Testis (tissue), 3 donors: ENCODE results near the gene GDF9. TPM values are rescaled to one million over a fixed set of nuclear protein-coding genes. Genes with fewer than 3 reads are reported as not detected.

Experiments used
- DNase-seq: peaks from one replicate; pipeline ENCODE4 v3.0.0-alpha.2; 2019
- H3K27ac ChIP-seq, 2 donors: fragments of 200-600 bp; sonication (generic); one replicate each; pipeline ENCODE4 v1.5.1; 2019
- H3K27me3 ChIP-seq: fragments of 200-600 bp; sonication (generic); one replicate; pipeline ENCODE4 v1.5.1; 2019
- H3K36me3 ChIP-seq: fragments of 200-600 bp; sonication (generic); one replicate; pipeline ENCODE4 v1.5.1; 2017; ENCODE audit warnings: low read depth; ENCODE audit errors: missing control alignments
- H3K4me1 ChIP-seq: fragments of 200-600 bp; sonication (generic); one replicate; pipeline ENCODE4 v1.5.1; 2019
- H3K4me3 ChIP-seq, 2 donors: fragments of 200-600 bp; sonication (generic); one replicate each; pipeline ENCODE4 v1.5.1; 2017 to 2019
- H3K9me3 ChIP-seq: fragments of 200-600 bp; sonication (generic); one replicate; pipeline ENCODE4 v1.5.1; 2017
- POLR2A ChIP-seq: fragments of 450-650 bp; IDR thresholded peaks from one replicate; pipeline ENCODE4 v1.6.1; 2017; ENCODE audit warnings: antibody characterized with exemption, mild to moderate bottlenecking, moderate library complexity
- WGBS, 2 donors: methylation state at CpG; one replicate each; pipeline ENCODE4 v1.1.5; 2018; 5-methylcytosine and 5-hydroxymethylcytosine counted together
- intact Hi-C: fragments of 100-400 bp; cut with DNase I; formaldehyde crosslinking; loops from one replicate; pipeline ENCODE4 v1.15.1; 2023; ENCODE audit warnings: low total_unique reads
- polyA plus RNA-seq: library from polyadenylated mRNA; stranded (reverse); fragments of 350-450 nt; fragmentation: Illumina TruSeq; extraction: RNeasy Lipid Tissue Mini Kit (QIAGEN cat#74804); gene quantifications from one replicate; pipeline ENCODE4 v1.2.3, GENCODE V29; 2014; ENCODE audit warnings: low read depth, low replicate concordance; ENCODE audit not compliant: insufficient read depth
- total RNA-seq, 2 donors: library from RNA; depleted of rRNA; stranded (reverse); fragments of >200 nt; gene quantifications; one replicate each; pipeline ENCODE4 v1.2.3, GENCODE V29; 2016
- TF ChIP-seq, protein P1 (sequence below), 3 experiments: fragments of 450-650 bp in 2 of 3; fragments of 200-600 bp in 1 of 3; sonication (generic) in 1 of 3; IDR thresholded peaks; one replicate each; pipeline ENCODE4 v1.5.1; 2016 to 2019; ENCODE audit warnings: antibody characterized with exemption in 3 of 3, mild to moderate bottlenecking in 2 of 3, moderate library complexity in 1 of 3

GDF9 gene
- total and polyA plus RNA-seq, 3 donors from 2014 or later = 5.7 to 14.2 (median 13.5) TPM

GRCh38 chr5:132905938-132906337 lies 39.7 kb upstream of the GDF9 start:
- no peak for DNase-seq
- intact Hi-C loops = no loop called here
- Histone ChIP-seq H3K27ac (no peak overlapping the region), H3K4me1 (no peaks in the 10 kb centered on the region), H3K9me3 (no peaks in the 10 kb centered on the region), H3K27me3 (no peaks in the 10 kb centered on the region), H3K36me3 (no peaks in the 10 kb centered on the region), H3K4me3 (no peak overlapping the region)
- WGBS, 2 donors = 75 to 76% methylated on average over 2 of the region's 2 CpGs
- TF ChIP-seq POLR2A = no peak
- TF ChIP-seq, protein P1, sequence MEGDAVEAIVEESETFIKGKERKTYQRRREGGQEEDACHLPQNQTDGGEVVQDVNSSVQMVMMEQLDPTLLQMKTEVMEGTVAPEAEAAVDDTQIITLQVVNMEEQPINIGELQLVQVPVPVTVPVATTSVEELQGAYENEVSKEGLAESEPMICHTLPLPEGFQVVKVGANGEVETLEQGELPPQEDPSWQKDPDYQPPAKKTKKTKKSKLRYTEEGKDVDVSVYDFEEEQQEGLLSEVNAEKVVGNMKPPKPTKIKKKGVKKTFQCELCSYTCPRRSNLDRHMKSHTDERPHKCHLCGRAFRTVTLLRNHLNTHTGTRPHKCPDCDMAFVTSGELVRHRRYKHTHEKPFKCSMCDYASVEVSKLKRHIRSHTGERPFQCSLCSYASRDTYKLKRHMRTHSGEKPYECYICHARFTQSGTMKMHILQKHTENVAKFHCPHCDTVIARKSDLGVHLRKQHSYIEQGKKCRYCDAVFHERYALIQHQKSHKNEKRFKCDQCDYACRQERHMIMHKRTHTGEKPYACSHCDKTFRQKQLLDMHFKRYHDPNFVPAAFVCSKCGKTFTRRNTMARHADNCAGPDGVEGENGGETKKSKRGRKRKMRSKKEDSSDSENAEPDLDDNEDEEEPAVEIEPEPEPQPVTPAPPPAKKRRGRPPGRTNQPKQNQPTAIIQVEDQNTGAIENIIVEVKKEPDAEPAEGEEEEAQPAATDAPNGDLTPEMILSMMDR (IDR thresholded peaks at IDR 0.05) = peak in 1 of 3 experiments; percentile 10

GRCh38 chr5:132901730-132902129 lies 35.5 kb upstream of the GDF9 start:
- 94 to 100% methylated on average over 3 of the region's 3 CpGs for WGBS, 2 donors
- no peak for TF ChIP-seq POLR2A
- TF ChIP-seq, protein P1 (IDR thresholded peaks at IDR 0.05) = no peak
- Histone ChIP-seq H3K4me1 (no peaks in the 10 kb centered on the region), H3K9me3 (no peaks in the 10 kb centered on the region), H3K27ac (no peak overlapping the region), H3K36me3 (no peaks in the 10 kb centered on the region), H3K4me3 (no peak overlapping the region), H3K27me3 (no peaks in the 10 kb centered on the region)
- no peak for DNase-seq
- intact Hi-C loops = no loop called here

DNA sequence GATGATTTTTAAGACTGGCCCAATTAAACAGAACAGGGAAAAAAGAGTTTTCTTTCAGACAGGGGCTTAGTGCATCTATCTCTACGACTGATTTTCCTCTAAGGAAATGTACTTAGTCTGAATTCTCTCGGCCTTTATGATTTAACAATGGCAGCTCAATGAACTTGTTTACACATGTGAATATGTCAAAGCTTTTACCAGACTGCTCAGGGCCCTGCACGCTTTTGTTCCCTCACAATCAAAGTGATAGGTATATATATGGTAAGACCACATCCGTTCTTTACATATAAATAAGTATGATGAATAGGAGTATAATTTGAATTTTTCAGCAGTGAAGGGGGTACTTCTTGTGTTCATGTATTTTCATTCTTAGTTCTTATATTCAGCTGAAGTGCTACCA lies 34.8 kb upstream of the GDF9 start:
- DNase-seq = no peak
- no peak overlapping the region for H3K27ac ChIP-seq
- no peaks in the 10 kb centered on the region for H3K27me3 ChIP-seq
- no peak for TF ChIP-seq POLR2A
- no peaks in the 10 kb centered on the region for H3K4me1 ChIP-seq
- intact Hi-C loops = no loop called here
- H3K36me3 ChIP-seq = no peaks in the 10 kb centered on the region
- H3K9me3 ChIP-seq = no peaks in the 10 kb centered on the region
- H3K4me3 ChIP-seq = no peak overlapping the region
- 90 to 91% methylated on average over 4 of the region's 4 CpGs for WGBS, 2 donors

- no peak overlapping the region for H3K27ac ChIP-seq
- no peak overlapping the region for H3K4me3 ChIP-seq
- WGBS, 2 donors = 76 to 81% methylated on average over 3 of the region's 3 CpGs
- TF ChIP-seq, protein P1 (IDR thresholded peaks at IDR 0.05) = no peak
- TF ChIP-seq POLR2A = no peak
- intact Hi-C loops = no loop called here
- no peaks in the 10 kb centered on the region for H3K4me1 ChIP-seq
- H3K36me3 ChIP-seq = no peaks in the 10 kb centered on the region
- H3K9me3 ChIP-seq = no peaks in the 10 kb centered on the region
- no peaks in the 10 kb centered on the region for H3K27me3 ChIP-seq
- DNase-seq = no peak
These were observed 31.8 kb upstream of the GDF9 start for GRCh38 chr5:132898094-132898493.

DNA sequence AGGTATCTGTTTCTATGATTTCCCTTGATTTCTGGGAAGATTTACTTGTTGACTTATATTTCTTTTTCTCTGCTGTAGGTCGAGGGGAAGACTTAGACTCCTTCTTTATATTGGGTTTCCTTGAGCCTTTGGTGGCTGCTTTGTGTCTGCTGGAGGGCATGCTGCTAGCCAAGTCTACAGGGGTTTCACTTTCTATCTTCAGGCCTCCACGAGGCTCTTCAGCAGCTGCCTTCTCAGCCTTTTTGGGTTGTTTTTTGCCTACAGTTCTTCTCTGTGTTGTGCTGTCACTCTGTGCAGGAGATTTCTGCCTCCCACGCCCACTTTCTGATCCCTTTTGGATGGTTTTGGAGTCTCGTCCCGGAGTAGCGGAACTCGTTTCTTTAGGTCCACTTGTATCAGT lies 30.4 kb upstream of the GDF9 start:
- Histone ChIP-seq H3K9me3 (no peaks in the 10 kb centered on the region), H3K4me1 (no peaks in the 10 kb centered on the region), H3K27ac (no peak overlapping the region), H3K36me3 (no peaks in the 10 kb centered on the region), H3K27me3 (no peaks in the 10 kb centered on the region), H3K4me3 (no peak overlapping the region)
- no peak for DNase-seq
- intact Hi-C loops = no loop called here
- TF ChIP-seq POLR2A = no peak
- TF ChIP-seq, protein P1 (IDR thresholded peaks at IDR 0.05) = no peak
- 84 to 87% methylated on average over 7 of the region's 7 CpGs for WGBS, 2 donors
